ENCODE data around the gene RTN4RL2.

The RTN4RL2 gene

GRCh38 chr11:57500926-57501325, 40.6 kb downstream of the RTN4RL2 start:
- DNase-seq = no peak

DNA sequence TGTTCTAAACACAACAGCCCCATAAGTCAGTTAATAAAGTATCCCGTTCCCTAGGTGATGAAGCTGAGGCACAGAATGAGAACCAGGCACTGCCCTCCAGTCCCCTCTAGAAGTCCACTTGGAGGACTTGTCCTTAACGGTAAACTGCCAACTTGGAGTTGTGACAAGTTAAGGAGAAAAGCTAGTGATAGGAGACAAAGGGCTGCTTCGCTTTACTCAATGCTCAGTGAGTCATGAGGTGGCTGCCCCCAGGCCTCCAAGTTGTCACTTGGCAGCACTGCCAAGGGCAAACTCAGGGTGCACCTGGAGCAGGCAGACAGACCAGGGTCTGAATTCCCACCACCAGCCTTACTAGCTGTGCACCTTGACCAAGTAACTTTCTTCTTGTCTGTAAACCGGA, 41.6 kb downstream of the RTN4RL2 start:
- no peak for DNase-seq

GRCh38 chr11:57502376-57502775, 42.0 kb downstream of the RTN4RL2 start:
- DNase-seq = no peak

DNA sequence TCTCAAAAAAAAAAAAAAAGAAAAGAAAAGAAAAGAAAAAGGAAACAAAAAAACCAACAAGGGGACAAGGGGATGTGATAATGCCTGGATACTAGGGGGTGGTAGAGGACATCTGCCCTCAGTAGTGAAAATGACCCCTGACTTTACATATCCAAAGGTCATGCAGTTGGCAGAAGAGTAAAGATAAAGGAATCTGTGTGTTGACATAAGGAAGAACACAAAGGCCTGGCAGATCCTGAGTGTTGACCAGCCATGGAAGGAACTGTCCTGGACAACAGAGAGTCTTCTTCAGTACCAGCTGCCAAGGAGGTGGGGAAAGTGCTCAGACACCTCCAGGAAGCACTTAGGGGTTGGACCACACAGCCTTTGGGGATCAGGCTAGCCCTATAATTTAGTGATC, 42.5 kb downstream of the RTN4RL2 start:
- no peak for DNase-seq

- DNase-seq = no peak
These were observed 44.2 kb downstream of the RTN4RL2 start for GRCh38 chr11:57504511-57504910.

GRCh38 chr11:57506522-57506921, 46.2 kb downstream of the RTN4RL2 start:
- no peak for DNase-seq

GRCh38 chr11:57508341-57509170, 48.2 kb downstream of the RTN4RL2 start:
- DNase-seq = no peak

DNA sequence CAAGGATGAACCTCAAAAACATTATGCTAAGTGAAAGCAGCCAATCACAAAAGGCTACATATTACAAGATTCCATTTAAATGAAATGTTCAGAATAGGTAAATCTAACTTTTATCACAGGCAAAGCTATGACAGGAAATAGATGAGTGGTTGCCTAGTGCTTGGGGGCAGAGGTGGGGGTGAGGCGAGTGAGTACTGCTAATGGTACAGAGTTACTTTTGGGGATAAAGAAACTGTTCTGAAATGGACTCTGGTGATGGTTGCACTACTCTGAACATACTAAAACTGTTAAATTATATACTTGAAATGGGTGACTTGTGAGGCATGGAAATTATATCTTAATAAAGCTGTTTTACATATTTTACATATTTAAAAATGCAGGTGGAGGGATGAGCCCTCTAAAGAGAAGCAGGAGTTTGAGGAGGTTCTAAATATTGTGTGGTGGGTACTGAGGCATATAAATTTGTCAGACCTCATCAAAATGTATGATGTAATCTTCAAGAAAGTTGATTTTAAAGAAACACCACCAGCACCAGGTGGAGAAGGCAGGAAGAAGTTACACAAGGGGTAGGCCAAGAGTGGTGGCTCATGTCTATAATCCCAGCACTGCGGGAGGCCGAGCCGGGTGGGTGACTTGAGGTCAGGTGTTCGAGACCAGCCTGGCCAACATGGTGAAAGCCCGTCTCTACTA, 51.6 kb downstream of the RTN4RL2 start:
- no peak for DNase-seq

GRCh38 chr11:57512646-57513451, 52.5 kb downstream of the RTN4RL2 start:
- DNase-seq = no peak

DNA sequence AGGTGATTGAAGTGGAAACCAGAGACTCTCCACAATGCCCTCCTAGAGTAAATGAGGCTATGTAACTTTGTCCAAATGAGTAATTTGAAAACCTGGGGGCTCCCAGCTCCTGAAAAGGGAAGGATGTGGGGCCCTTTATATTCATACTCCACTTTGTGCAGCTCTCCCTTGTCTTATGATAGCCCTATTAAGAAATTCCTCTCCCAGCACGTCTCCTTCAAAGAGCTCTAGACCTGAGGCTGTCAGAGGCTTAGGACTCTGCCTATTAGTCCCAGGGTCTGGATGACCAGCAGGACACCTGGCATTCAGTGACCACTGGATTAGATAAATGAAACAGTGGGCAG, 53.1 kb downstream of the RTN4RL2 start:
- no peak for DNase-seq

GRCh38 chr11:57513911-57514537, 53.7 kb downstream of the RTN4RL2 start:
- peak; percentile 39 for DNase-seq

DNA sequence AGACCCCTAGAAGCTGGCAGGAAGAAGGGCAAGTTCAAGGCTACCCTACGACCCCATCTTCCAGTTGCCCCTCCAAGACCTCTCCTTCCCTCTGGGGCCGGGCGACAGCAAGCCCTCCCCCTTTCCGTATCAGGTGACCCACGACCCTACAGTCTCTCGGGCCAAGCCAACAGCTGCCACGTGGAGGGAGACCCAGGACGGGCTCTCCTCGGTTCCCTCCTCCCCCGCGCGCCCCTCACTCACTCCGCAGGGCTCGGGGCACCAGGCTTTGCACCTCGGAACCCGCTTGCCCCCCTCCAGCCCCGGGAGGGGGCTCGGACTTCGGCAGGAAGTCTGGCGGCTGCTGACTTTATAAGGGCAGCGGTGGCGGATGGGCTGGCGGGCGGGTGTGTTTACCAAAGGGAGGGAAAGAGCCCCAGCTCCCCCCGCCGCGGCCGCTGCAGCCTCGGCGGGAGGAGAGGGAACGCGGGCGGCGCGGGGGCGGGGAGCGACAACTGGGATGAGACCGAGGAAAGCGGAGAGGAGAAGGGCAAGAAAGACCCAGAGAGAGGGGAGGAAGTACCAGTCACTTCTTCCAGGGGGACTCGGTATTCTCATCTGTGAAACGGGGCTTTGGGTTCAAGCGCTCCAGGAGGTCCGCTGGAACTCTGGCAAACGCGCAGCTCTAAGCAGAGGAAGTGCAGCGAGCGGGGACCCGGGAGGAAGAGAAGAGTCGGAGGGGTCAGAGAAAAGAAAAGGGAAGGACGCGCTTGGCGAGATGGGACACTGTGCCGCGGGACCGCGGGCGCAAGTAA, 54.4 kb downstream of the RTN4RL2 start:
- peak; percentile 54 for DNase-seq

- peak; percentile 40 for DNase-seq
These were observed 55.2 kb downstream of the RTN4RL2 start, which contains the start of gene SLC43A1 for GRCh38 chr11:57515332-57516060. TSS of gene SLC43A1 (minus strand) at chr11:57515702. CDS start at chr11:57514111, 1,591 bp downstream.

- no peak for DNase-seq
These were observed 55.7 kb downstream of the RTN4RL2 start for GRCh38 chr11:57516061-57516443.

GRCh38 chr11:57521116-57521515, 60.8 kb downstream of the RTN4RL2 start:
- no peak for DNase-seq

GRCh38 chr11:57523419-57523818, 63.1 kb downstream of the RTN4RL2 start:
- DNase-seq = no peak
